ENCODE results near the gene TAF4.

TAF4 gene

GRCh38 chr20:61968036-61968810 lies 97.5 kb downstream of the TAF4 start:
- ChIA-PET CTCF (no interaction called here), POLR2A (no interaction called here)
- TF ChIP-seq CTCF (IDR thresholded peaks at IDR 0.05; ENCODE audit: control extremely low read depth, extremely low read depth, low read depth, missing control alignments) = no peak

GRCh38 chr20:61967300-61967699 lies 98.4 kb downstream of the TAF4 start:
- TF ChIP-seq CTCF (IDR thresholded peaks at IDR 0.05; ENCODE audit: control extremely low read depth, extremely low read depth, low read depth, missing control alignments) = no peak
- DNase-seq (ENCODE audit: extremely low spot score) = no peak
- ChIA-PET POLR2A (no interaction called here), CTCF (no interaction called here)

More at GRCh38 chr20:61968036-61968810, 97.5 kb downstream of the TAF4 start:
- DNase-seq (ENCODE audit: extremely low spot score) = no peak

- ChIA-PET CTCF (no interaction called here), POLR2A (no interaction called here)
- DNase-seq (ENCODE audit: extremely low spot score) = no peak
- TF ChIP-seq CTCF (IDR thresholded peaks at IDR 0.05; ENCODE audit: control extremely low read depth, extremely low read depth, low read depth, missing control alignments) = no peak
Observed at GRCh38 chr20:61966492-61967244, 99.0 kb downstream of the TAF4 start.

GRCh38 chr20:61965606-61966491 lies 99.8 kb downstream of the TAF4 start:
- POLR2A ChIA-PET = no interaction called here
- DNase-seq (ENCODE audit: extremely low spot score) = no peak
- no peak for TF ChIP-seq CTCF (IDR thresholded peaks at IDR 0.05; ENCODE audit: control extremely low read depth, extremely low read depth, low read depth, missing control alignments)
- CTCF ChIA-PET = no interaction called here

GRCh38 chr20:61964675-61965605 lies 100.7 kb downstream of the TAF4 start:
- CTCF ChIA-PET = no interaction called here
- POLR2A ChIA-PET = no interaction called here
- no peak for DNase-seq (ENCODE audit: extremely low spot score)
- no peak for TF ChIP-seq CTCF (IDR thresholded peaks at IDR 0.05; ENCODE audit: control extremely low read depth, extremely low read depth, low read depth, missing control alignments)
